K562 (cell line): ENCODE data around the gene GAS2L1.

Source experiments
- BRD4 ChIP-seq: fragments of 200-600 bp; sonication (generic); IDR thresholded peaks from 2 replicates; pipeline ENCODE4 v1.6.1; 2017; ENCODE audit warnings: inconsistent platforms
- COPS2 ChIP-seq: fragments of 450-650 bp; conservative IDR thresholded peaks from 2 replicates; pipeline ENCODE4 v1.6.1; 2016; ENCODE audit warnings: mild to moderate bottlenecking, moderate library complexity
- CREB1 ChIP-seq, 2 experiments: sonication (generic) in 1 of 2; formaldehyde crosslinking in 1 of 2; IDR thresholded peaks; 2 replicates each; pipeline versions ENCODE4 v1.6.1 to v1.8.0; 2012 to 2022; ENCODE audit warnings: inconsistent platforms in 1 of 2, mild to moderate bottlenecking in 1 of 2, missing genetic modification reagents in 1 of 2, moderate library complexity in 1 of 2
- ELF1 ChIP-seq: fragments of 200-800 bp; sonication (Bioruptor generic); IDR thresholded peaks from 2 replicates; pipeline ENCODE4 v1.6.1; 2016; ENCODE audit warnings: missing genetic modification characterization, missing compliant biosample characterization
- FOXJ3 ChIP-seq: sonication (generic); formaldehyde crosslinking; IDR thresholded peaks from 2 replicates; pipeline ENCODE4 v1.4.0; 2020; ENCODE audit warnings: mild to moderate bottlenecking, missing genetic modification reagents
- HDAC6 ChIP-seq: IDR thresholded peaks from 2 replicates; pipeline ENCODE4 v1.6.1; 2012; ENCODE audit warnings: low read depth, mild to moderate bottlenecking, control low read depth, inconsistent platforms, low read length, moderate library complexity
- ZFX ChIP-seq: sonication (generic); formaldehyde crosslinking; IDR thresholded peaks from 2 replicates; pipeline ENCODE4 v1.8.0; 2022; ENCODE audit warnings: mild to moderate bottlenecking, missing genetic modification reagents, moderate library complexity
- TF ChIP-seq, protein P1 (sequence below): fragments of 250-450 bp; sonication (Bioruptor Pico); IDR thresholded peaks from 2 replicates; pipeline ENCODE4 v1.4.0; 2020; ENCODE audit warnings: mild to moderate bottlenecking, moderate library complexity, borderline replicate concordance
- TF ChIP-seq, protein P2 (sequence below): sonication (generic); formaldehyde crosslinking; IDR thresholded peaks from 2 replicates; pipeline ENCODE4 v1.8.1; 2023; ENCODE audit warnings: mild to moderate bottlenecking, missing genetic modification reagents
- TF ChIP-seq, protein P3 (sequence below): fragments of 450-650 bp; formaldehyde crosslinking; IDR thresholded peaks from 2 replicates; pipeline ENCODE4 v1.4.0; 2022; ENCODE audit warnings: missing genetic modification characterization

DNA sequence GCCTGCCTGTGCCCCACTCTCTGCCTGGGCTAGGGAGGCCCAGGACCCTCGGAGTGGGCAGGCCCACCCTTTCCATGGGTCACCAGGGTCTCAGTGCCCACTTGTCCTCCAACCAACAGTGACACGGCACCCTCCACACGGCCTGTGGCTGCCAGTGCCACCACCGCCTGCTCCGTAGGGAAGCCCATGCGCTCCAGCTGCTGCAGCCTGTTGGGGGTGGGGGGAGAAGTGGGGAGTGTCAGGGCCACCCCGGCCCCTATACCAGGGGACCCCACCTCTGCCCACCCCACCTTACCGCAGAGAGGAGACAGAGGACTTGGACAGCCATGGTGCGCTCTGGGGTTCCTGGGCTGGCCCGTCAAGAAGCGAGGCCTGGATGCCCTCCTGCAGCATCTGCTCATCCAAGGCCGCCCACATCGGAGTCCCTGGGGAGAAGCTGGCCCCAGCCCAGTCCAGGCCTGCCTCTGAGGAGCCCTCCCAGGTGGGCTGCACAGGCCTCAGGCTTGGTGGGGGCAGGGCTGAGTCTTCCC lies 46.4 kb upstream of the GAS2L1 start:
- no peak for TF ChIP-seq HDAC6
- TF ChIP-seq, protein P1, sequence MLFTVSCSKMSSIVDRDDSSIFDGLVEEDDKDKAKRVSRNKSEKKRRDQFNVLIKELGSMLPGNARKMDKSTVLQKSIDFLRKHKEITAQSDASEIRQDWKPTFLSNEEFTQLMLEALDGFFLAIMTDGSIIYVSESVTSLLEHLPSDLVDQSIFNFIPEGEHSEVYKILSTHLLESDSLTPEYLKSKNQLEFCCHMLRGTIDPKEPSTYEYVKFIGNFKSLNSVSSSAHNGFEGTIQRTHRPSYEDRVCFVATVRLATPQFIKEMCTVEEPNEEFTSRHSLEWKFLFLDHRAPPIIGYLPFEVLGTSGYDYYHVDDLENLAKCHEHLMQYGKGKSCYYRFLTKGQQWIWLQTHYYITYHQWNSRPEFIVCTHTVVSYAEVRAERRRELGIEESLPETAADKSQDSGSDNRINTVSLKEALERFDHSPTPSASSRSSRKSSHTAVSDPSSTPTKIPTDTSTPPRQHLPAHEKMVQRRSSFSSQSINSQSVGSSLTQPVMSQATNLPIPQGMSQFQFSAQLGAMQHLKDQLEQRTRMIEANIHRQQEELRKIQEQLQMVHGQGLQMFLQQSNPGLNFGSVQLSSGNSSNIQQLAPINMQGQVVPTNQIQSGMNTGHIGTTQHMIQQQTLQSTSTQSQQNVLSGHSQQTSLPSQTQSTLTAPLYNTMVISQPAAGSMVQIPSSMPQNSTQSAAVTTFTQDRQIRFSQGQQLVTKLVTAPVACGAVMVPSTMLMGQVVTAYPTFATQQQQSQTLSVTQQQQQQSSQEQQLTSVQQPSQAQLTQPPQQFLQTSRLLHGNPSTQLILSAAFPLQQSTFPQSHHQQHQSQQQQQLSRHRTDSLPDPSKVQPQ: no peak
- TF ChIP-seq, protein P2, sequence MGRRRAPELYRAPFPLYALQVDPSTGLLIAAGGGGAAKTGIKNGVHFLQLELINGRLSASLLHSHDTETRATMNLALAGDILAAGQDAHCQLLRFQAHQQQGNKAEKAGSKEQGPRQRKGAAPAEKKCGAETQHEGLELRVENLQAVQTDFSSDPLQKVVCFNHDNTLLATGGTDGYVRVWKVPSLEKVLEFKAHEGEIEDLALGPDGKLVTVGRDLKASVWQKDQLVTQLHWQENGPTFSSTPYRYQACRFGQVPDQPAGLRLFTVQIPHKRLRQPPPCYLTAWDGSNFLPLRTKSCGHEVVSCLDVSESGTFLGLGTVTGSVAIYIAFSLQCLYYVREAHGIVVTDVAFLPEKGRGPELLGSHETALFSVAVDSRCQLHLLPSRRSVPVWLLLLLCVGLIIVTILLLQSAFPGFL (CRISPR knock-in tag): no peak
- TF ChIP-seq, protein P3, sequence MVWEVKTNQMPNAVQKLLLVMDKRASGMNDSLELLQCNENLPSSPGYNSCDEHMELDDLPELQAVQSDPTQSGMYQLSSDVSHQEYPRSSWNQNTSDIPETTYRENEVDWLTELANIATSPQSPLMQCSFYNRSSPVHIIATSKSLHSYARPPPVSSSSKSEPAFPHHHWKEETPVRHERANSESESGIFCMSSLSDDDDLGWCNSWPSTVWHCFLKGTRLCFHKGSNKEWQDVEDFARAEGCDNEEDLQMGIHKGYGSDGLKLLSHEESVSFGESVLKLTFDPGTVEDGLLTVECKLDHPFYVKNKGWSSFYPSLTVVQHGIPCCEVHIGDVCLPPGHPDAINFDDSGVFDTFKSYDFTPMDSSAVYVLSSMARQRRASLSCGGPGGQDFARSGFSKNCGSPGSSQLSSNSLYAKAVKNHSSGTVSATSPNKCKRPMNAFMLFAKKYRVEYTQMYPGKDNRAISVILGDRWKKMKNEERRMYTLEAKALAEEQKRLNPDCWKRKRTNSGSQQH: no peak
- TF ChIP-seq FOXJ3 (CRISPR knock-in tag): no peak
- no peak for TF ChIP-seq ZFX (CRISPR knock-in tag)
- no peak for TF ChIP-seq BRD4
- TF ChIP-seq CREB1 (IDR thresholded peaks at IDR 0.05): no peak
- TF ChIP-seq CREB1 (CRISPR knock-in tag; IDR thresholded peaks at IDR 0.05): no peak
- no peak for TF ChIP-seq COPS2
- no peak for TF ChIP-seq ELF1 (tag)
